ENCODE data around the gene FNBP1L.
"Not testable (repeated sequence)": the region's sequence is repeated elsewhere in the genome, so short reads cannot be mapped to it uniquely, and the experiment has no call there.

The FNBP1L gene

DNA sequence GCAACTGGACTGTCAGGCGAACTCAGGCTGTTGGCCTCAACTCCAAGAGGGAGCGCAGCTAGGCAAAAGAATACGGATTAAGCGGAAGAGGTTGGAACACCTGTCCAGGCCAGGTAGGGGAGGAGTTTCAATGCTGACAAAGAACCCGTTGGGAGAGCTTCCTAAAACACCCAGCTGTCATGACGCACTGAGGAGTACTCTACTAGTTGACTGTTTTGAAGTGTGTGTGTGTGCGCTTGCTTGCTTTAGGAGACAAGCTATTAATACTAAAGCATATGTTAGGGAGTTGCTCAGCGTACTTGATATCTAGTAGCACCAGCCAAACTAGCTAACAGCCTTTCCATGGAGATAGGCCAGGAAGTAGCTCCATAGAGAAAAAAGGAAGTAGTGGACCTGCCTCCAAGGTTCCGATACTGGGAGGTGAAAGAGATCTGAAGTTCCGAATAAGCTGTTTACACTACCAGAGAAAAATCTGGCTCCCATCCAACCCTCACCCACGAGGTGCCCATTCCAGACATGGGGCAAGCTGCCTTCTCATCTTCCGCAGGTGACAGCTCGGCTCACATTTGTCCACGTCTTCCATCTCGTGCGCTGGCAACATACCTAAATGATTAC, 974 bp upstream of the FNBP1L start:
- no peak for DNase-seq

GRCh38 chr1:93448292-93448982, 519 bp downstream of the FNBP1L start:
- DNase-seq = peak; percentile 94

DNA sequence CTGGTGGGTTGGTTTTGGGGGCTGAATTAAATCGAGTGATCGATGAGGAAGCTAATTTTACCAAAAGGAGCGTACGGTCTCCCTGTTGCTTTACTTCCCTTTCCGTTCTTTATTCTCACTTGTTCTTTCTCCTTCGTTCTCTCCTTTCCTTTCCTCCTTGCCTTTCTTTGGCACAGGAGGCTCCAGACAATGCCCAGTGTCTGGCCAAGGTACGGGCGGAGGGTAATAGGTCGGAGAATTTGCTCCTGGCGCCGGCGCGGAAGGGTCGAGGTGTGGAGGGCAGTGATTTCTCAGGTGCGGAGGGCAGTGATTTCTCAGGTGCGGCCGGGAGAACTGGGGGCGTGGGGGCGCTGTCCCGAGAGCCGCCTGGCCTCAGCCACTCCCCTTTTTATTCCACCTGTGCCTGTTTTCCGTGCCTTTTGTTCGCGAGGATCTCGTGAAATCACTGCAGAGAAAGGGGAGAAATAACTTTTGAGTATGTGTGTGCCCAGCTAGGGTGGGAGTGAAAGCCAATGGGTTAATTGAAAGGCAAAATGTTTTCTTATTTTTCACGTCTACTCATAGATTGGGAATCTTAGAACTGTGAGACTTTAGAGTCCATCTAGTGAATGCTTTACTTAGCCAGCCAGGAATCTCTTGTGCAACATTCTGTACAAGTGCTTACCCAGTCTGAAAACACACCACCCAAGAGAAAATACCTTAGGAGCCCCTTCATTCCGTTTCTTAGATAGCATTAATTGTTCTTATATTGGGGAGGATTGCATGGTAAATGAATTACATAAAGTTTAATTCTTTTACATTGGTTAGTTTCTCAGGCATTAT, 1.3 kb downstream of the FNBP1L start:
- peak; percentile 83 for DNase-seq

- DNase-seq = no peak
Measured at GRCh38 chr1:93450321-93450720, 2.4 kb downstream of the FNBP1L start.

DNA sequence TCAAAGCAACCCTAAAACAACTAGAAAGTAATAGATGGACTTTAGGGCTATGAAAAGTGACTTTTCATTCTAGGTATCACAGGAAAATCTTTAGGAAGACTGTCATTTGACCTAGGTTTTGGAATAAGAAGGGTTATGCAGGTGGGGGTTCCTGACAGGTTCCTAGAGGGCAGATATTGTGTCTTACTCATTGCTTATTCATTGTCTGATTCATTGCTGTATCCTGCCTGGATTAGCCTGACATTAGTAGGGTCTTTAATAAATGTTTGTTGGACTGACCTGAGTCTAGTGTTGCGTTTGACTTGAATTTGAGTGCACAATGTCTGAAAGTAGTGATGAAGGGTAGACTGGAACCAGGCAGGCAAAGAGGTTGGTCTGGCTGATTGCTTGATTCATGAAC, 6.0 kb downstream of the FNBP1L start:
- no peak for DNase-seq

DNA sequence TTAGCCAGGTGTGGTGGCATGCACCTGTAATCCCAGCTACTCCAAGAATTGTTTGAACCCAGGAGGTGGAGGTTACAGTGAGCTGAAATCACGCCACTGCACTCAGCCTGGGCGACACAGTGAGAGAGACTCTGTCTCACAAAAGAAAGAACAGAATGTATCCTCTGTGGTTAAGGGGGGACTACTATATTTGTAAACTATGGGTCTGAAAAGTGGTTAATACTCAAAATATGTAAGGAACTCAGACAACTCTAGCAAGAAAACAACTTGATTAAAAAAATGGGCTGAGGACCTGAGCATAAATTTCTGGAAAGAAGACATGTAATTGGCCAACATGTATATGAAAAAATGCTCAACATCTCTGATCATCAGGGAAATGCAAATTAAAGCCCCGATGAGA, 11.2 kb downstream of the FNBP1L start:
- no peak for DNase-seq

DNA sequence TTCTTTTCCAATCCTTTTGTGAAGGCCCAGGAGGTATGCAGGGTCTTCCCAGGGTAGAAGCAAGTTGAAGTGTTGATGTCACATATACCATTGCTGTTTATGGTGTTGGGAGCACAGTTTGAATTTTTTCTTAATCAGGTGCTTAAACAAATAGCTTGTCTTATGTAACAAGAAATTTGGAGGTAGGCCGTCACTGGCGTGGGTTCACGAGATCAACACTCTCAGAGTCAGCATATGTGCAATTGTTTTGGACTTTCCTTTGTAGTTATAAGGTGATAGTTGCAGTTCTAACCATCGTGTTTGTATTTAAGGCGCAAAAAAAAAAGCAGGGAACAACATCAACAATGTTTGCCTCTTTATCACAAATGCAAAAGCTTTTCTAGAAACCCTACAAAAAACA, 13.3 kb downstream of the FNBP1L start:
- no peak for DNase-seq

GRCh38 chr1:93463960-93464359, 16.0 kb downstream of the FNBP1L start:
- no peak for DNase-seq

DNA sequence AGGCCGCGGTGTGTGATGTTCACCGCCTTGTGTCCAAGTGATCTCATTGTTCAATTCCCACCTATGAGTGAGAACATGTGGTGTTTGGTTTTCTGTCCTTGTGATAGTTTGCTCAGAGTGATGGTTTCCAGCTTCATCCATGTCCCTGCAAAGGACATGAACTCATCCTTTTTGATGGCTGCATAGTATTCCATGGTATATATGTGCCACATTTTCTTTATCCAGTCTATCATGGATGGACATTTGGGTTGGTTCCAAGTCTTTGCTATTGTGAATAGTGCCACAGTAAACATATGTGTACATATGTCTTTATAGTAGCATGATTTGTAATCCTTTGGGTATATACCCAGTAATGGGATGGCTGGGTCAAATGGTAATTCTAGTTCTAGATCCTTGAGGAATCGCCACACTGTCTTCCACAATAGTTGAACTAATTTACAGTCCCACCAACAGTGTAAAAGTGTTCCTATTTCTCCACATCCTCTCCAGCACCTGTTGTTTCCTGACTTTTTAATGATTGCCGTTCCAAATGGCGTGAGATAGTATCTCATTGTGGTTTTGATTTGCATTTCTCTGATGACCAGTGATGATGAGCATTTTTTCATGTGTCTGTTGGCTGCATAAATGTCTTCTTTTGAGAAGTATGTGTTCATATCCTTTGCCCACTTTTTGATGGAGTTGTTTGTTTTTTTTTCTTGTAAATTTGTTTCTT, 17.6 kb downstream of the FNBP1L start:
- not testable (repeated sequence) for DNase-seq

GRCh38 chr1:93467606-93468005, 19.7 kb downstream of the FNBP1L start:
- no peak for DNase-seq

GRCh38 chr1:93468662-93469061, 20.7 kb downstream of the FNBP1L start:
- no peak for DNase-seq

GRCh38 chr1:93469223-93469622, 21.3 kb downstream of the FNBP1L start:
- DNase-seq = not testable (repeated sequence)

GRCh38 chr1:93471284-93471683, 23.4 kb downstream of the FNBP1L start:
- no peak for DNase-seq

GRCh38 chr1:93471911-93472310, 24.0 kb downstream of the FNBP1L start:
- no peak for DNase-seq

DNA sequence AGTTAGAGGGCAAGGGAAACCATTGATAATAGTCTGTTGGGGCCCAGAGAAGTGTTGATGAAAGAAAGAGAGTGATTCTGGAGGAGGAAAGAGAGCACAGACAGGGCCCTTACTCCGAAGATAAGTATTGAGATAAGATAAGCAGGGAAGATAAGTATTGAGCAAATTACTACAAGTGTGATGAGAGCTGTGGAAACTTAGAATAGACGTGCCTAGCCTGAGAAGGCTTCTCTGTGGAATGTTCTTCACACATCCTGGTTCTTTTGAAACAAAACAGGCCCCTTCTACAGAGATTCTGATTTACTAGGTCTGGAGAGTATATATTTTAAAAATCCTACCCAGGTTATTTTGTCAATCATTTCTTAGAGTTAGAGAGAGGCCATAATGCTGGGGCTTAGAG, 26.4 kb downstream of the FNBP1L start:
- DNase-seq = no peak

- no peak for DNase-seq
Measured at GRCh38 chr1:93475681-93476080, 27.8 kb downstream of the FNBP1L start.

DNA sequence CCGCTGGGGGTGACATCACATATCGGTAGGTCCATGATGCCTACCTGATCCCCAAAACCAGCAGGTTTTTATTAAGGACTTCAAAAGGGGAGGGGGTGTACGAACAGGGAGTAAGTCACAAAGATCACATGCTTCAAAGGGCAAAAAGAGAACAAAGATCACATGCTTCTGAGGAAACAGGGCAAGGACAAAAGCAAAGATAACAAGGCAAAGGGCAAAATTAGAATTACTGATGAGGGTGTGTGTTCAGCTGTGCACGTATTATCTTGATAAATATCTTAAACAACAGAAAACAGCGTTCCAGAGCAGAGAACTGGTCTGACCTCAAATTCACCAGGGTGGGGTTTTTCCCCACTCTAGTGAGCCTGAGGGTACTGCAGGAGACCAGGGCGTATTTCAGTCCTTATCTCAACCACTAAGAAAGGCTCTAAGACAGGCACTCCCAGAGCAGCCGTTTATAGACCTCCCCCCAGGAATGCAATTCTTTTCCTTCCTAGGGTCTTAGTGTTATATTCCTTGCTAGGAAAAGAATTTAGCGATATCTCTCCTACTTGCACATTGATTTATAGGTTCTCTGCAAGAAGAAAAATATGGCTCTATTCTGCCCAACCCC, 31.3 kb downstream of the FNBP1L start:
- not testable (repeated sequence) for DNase-seq

GRCh38 chr1:93481899-93482298, 34.0 kb downstream of the FNBP1L start:
- DNase-seq = not testable (repeated sequence)

DNA sequence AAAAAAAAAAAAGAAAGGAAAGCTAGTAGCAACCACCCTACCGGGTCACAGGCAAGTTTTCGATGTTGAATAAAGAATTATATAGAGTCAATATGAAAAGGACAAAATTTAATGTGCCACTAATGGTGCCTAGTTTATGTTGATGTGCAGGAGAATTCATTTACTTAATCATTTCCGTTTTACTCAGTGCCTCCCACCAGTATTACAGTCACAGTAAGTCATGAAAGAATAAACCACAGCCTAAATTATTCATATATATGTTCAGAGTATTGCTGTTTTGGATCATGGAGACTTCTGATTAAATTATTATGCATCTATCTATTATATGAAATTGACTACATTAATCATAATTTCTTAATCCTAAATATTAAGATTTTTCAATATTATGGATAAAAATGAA, 35.3 kb downstream of the FNBP1L start:
- no peak for DNase-seq

- DNase-seq = no peak
Measured at GRCh38 chr1:93483606-93484005, 35.7 kb downstream of the FNBP1L start.

DNA sequence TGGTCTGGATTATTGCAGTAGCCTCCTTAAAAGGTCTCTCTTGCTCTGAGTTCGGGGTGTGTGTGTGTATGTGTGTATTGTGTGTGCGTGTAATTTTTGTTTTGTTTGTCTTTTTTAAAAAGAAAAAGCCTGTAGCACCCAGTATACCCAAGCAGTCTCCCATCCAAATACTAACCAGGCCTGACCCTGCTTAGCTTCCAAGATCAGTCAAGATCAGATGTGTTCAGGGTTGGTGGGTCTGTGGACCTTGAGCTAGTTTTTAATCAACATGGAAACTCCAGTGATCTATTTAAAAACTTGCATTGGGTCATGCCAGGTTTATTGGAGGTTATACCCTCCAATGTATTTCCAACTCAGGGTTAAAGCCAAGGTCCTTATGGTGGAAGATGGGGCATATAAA, 40.3 kb downstream of the FNBP1L start:
- DNase-seq = no peak

- DNase-seq = no peak
Measured at GRCh38 chr1:93489756-93490155, 41.8 kb downstream of the FNBP1L start.

DNA sequence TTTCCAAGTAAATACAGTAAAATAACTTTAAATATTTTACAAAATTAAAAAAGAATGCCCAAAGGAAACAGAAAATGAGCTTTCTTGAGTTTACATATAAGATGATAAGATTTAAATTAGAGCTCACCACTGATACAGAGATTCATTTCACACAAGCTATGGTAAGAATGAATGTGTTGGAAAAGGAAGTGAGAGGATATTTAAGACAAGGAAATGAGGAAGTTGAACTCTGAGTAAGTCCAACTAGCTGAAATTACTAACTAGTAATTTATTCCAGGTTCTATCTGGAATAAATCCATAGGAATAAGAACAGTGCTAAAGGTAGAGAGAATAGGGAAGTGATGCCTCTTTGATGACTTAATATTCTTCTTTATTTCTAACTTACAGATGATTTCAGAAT, 42.4 kb downstream of the FNBP1L start:
- DNase-seq = no peak

All from retina (tissue), 1 donor.